ENCODE measurements around the gene HELQ.

GRCh38 chr4:83387476-83388312, 67.9 kb downstream of the HELQ start:
- no peak for TF ChIP-seq EP300 (conservative IDR thresholded peaks at IDR 0.05; ENCODE audit: poor library complexity, severe bottlenecking)
- TF ChIP-seq CTCF (IDR thresholded peaks at IDR 0.05; ENCODE audit: poor library complexity, severe bottlenecking) = no peak
- no peak for TF ChIP-seq SMC3 (conservative IDR thresholded peaks at IDR 0.05; ENCODE audit: poor library complexity)
- no peak for TF ChIP-seq EZH2 (IDR thresholded peaks at IDR 0.05; ENCODE audit: borderline replicate concordance, insufficient read depth, low read length, poor library complexity, severe bottlenecking)
- no peak for TF ChIP-seq POLR2AphosphoS5 (IDR thresholded peaks at IDR 0.05)
- TF ChIP-seq RAD21 (conservative IDR thresholded peaks at IDR 0.05) = no peak
